Right forelimb (tissue), 1 donor: ENCODE data around the gene CHMP4B.

ENCODE experiments used
- DNase-seq: peaks from one replicate; pipeline ENCODE4 v3.0.0-alpha.2; 2018

The CHMP4B gene

GRCh38 chr20:33866398-33867100 lies 55.4 kb downstream of the CHMP4B start:
- no peak for DNase-seq

DNA sequence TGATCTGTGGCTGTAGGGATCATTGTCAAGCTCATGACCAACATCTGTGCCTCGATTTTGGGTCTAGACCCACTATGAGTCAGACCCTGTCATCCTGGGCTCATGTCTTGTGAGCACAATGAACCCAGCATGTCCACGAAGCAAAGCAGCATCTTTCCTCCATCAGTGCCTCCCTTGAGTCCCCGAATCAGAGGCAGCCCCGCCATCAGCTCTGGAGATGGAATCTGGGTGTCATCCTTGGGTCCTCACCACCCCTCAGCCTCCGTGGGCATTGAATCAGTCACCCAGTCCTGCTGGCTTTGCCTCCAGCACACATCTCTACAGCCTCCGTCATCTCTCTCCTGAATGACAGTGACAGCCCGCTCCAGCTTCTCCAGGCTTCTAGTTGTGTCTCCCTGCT lies 56.9 kb downstream of the CHMP4B start:
- DNase-seq, result no peak

- no peak for DNase-seq
These were observed 57.4 kb downstream of the CHMP4B start for GRCh38 chr20:33868595-33868994.

DNA sequence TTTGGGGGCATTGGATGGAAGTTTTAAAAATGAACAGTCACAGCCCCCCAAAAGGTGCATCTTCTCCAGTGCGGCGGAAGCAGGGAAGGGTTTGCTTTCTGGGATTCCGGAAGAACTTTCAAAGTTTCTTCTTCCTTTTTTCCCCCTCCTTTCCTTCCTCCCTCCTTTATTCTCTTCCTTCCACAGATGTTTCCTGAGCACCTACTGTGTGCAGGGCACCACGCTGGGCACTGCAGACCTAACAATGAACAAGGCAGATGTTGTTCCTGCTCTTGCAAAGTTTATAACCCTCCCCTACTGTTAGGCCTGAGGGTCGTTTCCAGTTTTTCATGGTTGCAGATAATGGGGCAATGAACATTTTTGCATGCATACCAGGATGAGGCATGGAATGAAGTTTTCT lies 58.1 kb downstream of the CHMP4B start:
- no peak for DNase-seq

GRCh38 chr20:33871362-33871761 lies 60.2 kb downstream of the CHMP4B start:
- DNase-seq, result no peak

GRCh38 chr20:33874129-33874528 lies 63.0 kb downstream of the CHMP4B start:
- DNase-seq, result no peak

GRCh38 chr20:33875055-33875454 lies 63.9 kb downstream of the CHMP4B start:
- DNase-seq, result no peak

GRCh38 chr20:33875534-33876026 lies 64.4 kb downstream of the CHMP4B start:
- DNase-seq, result no peak

DNA sequence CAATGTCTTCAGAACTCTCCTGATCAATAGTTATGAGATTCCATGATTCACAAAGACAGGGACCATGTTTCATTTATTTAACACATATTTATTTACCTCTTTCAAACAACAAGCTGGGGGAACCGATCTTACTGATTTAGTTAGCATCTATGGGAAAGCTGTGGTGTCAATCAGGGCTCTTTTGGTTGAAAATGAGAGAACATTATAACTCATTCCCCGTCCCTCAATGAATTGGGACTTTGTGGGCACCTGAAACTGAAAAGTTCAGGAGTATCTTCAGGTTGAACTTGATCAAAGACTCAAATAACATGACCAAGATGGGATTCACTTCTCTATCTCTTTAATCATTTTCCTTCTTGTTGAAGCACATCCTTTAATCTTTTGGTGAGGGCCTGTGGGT lies 67.4 kb downstream of the CHMP4B start:
- DNase-seq, result no peak

GRCh38 chr20:33880396-33880795 lies 69.2 kb downstream of the CHMP4B start:
- no peak for DNase-seq

DNA sequence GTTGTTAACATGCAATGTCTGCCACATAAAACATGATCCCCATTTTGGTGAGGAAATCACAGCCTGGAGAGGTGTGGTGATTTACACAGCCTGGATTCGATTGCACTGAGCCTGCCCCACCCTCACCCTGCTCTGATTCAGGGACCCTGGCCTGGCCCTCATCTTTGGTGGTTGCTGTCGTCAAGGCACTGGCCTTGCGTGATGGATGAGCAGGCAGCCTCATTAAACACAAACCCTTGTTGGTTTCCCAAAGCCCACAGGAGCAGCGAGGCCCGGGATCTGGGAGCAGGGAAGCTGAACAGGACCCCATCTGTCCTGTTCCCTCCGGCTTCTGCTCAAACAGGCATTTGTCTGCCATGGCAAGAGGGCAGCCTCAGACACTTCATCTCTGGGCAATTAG lies 70.8 kb downstream of the CHMP4B start:
- DNase-seq, result no peak

GRCh38 chr20:33882481-33882880 lies 71.3 kb downstream of the CHMP4B start:
- DNase-seq, result no peak

DNA sequence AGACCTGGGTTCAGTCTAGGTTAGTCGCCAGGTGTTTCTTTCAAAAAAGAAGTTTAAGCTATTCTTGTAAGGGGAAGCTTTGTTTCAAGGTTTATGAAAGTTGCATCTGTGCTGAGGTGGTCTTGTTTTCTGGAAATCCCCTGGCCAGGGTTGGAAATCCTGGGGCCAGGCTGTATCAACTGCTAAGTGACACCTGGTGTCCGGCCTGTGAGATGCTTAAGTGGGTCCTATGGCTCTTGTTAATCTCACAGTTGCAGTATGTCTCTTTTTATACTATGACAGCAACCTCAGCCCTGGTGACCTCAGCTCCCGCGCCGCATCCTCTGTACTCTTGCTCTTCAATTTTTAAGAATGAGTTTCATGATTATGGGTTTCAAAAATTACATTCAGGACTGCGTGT lies 72.0 kb downstream of the CHMP4B start:
- no peak for DNase-seq

DNA sequence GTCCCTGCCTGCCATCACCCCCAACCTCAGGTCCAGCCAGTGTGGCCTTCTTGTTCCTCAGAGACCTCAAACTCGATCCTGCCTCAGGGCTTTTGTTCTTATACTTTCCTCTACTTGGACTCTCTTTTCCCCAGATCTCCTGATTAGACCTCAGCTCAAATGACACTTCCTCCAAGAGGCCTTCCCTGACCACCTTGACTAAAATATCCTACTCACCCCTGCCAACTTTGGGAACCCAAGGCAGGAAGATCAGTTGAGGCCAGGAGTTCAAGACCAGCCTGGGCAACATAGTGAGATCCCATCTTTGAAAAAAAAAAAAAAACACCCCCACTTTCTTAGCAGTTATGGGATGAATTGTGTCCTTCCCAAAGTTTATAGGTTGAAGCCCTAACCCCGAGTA lies 73.5 kb downstream of the CHMP4B start:
- no peak for DNase-seq

DNA sequence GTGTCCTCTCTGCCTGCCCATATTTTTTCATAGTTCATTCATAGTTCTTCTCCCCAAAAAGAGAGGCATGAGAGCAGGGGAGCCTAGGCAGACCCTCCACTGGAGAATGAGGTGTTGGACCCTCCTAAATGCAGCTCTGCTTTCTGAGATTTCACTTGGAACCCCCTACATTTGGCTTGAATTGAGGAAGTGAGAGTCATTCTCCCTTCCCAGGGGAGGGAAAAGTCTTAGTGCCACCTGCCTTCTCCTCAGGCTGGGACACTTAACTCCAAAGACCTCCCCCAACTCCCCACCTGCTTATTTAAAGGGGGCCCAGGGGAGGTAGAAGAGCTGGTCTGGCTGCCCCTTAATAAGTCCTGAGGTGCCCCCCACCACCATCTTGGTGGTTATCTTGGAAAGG lies 78.2 kb downstream of the CHMP4B start:
- no peak for DNase-seq

DNA sequence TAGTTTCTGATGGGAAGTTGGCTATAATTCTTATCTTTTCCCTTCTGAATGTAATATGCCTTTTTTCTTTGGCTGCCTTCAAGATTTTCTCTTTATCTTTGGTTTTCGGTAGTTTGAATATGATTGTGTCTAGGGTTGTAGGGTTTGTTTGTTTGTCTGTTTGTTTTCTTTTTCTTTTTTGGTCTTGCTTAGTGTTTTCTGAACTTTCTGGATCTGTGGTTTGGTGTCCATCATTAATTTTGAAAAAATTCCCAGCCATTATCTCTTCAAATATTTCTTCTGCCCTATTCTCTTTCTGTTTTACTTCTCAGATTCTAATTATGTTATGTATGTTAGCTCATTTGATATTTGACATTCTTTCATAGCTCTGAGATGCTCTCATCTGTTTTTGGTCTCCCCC lies 79.4 kb downstream of the CHMP4B start:
- DNase-seq, result no peak

- no peak for DNase-seq
These were observed 82.2 kb downstream of the CHMP4B start for GRCh38 chr20:33893314-33893713.

- DNase-seq, result no peak
These were observed 83.7 kb downstream of the CHMP4B start for GRCh38 chr20:33894798-33895197.

GRCh38 chr20:33896509-33896908 lies 85.4 kb downstream of the CHMP4B start:
- no peak for DNase-seq

DNA sequence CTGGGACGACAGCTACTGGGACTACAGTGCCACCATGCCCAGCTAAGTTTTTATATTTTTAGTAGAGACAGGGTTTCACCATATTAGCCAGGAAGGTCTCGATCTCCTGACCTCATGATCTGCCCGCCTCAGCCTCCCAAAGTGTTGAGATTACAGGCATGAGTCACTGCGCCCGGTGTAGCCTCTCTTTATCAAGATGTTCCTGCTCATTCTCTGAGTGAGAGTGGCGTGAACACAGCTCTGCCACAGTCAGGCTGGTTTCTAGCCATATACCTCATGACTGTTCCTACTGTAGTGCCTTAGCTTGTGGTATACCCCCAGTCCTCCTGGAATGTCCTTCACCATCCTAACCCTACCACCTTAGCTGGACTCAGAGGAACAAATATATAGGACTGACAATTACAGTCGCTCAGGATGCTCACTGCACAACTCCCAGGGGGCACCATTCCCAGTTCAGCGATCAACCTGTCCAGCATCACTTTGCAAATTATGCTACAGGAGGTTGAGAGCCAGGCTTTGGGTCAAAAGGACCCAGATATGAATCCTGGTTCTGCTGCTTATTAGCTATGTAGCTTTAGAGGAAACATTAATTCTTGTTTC lies 86.3 kb downstream of the CHMP4B start:
- no peak for DNase-seq

- DNase-seq, result no peak
These were observed 88.0 kb downstream of the CHMP4B start for GRCh38 chr20:33899106-33899505.

DNA sequence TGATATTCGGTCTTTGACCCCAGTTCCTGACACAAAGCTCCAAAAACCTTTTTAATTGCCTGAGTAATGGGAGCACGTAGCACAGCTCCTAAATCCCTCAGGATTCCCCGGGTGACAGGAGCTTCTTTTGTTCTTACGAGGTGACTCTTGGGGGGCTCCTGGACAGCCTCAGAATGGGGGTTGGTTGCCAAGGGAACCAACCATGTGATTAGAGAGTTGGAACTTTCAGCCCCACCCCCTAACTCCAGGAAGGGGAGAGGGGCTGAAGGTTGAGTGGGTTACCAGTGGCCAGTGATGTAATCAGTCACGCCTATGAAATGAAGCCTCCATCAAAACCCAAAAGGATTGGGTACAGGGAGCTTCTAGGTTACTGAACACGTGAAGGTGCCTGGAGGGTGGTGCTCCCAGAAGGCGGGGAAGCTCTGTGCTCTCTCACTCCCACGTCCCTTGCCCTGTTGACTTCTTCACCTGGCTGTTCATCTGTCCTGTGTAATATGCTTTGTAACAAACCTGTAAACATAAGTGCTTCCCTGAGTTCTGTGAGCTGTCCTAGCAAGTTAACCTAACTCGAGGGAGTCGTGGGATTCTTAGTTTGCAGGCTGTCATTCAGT lies 89.5 kb downstream of the CHMP4B start:
- DNase-seq, result no peak

- no peak for DNase-seq
These were observed 90.0 kb downstream of the CHMP4B start for GRCh38 chr20:33901132-33901523.

DNA sequence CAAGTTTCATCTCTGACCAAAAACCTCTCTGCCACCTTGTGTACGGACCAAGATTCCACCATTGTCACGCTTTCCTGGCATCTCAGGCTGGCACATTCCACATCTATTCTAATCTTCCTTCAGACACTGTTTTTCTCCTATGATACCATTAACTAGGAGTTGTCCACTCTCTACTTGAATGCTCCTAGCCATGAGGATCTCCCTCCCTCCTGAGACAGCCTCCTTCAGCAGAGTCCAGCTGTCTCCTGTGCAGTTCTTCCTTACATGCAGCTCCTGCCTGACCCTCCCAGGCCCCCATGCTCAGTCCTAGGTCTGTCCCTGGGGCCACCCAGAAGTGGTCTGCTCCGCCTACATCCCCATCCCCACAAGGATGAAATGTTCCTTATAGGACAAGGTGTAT lies 90.9 kb downstream of the CHMP4B start:
- no peak for DNase-seq
